Muscle layer of duodenum (tissue), 2 donors: ENCODE results near the gene RTBDN.
"Not testable (repeated sequence)": the region's sequence is repeated elsewhere in the genome, so short reads cannot be mapped to it uniquely, and the experiment has no call there.

Experiments used
- H3K27ac ChIP-seq: one replicate; pipeline ENCODE4 v1.7.0; 2013; ENCODE audit warnings: mild to moderate bottlenecking, low read length
- H3K27me3 ChIP-seq: one replicate; pipeline ENCODE4 v1.7.0; 2013; ENCODE audit warnings: low read depth, mild to moderate bottlenecking, control low read depth, low read length
- H3K36me3 ChIP-seq, 2 donors: one replicate each; pipeline ENCODE4 v1.7.0; 2013; ENCODE audit warnings: low read length in 2 of 2, control low read depth in 1 of 2, mild to moderate bottlenecking in 1 of 2; ENCODE audit not compliant: insufficient read depth in 2 of 2, control insufficient read depth in 1 of 2
- H3K4me1 ChIP-seq, 2 donors: one replicate each; pipeline ENCODE4 v1.7.0; 2013; ENCODE audit warnings: low read length in 2 of 2, mild to moderate bottlenecking in 2 of 2, control low read depth in 1 of 2, moderate library complexity in 1 of 2; ENCODE audit not compliant: insufficient read depth in 2 of 2, control insufficient read depth in 1 of 2
- H3K4me3 ChIP-seq, 2 donors: one replicate each; pipeline ENCODE4 v1.7.0; 2013; ENCODE audit warnings: low read length in 2 of 2, low read depth in 1 of 2, mild to moderate bottlenecking in 1 of 2
- H3K9me3 ChIP-seq, 2 donors: one replicate each; pipeline ENCODE4 v1.7.0; 2013; ENCODE audit warnings: low read length in 2 of 2, control low read depth in 1 of 2, mild to moderate bottlenecking in 1 of 2; ENCODE audit not compliant: control insufficient read depth in 1 of 2
- donor health status: healthy.

RTBDN gene

GRCh38 chr19:12846613-12847012 lies 12.2 kb upstream of the RTBDN start:
- H3K36me3 ChIP-seq, H3K27ac ChIP-seq, H3K4me1 ChIP-seq, H3K4me3 ChIP-seq, H3K9me3 ChIP-seq: not testable (repeated sequence)
- H3K27me3 ChIP-seq, result peaks cover 15% of the 10 kb centered on the region

GRCh38 chr19:12843999-12844732 lies 9.8 kb upstream of the RTBDN start:
- Histone ChIP-seq H3K9me3 (no peaks in the 10 kb centered on the region), H3K4me3 (no peak overlapping the region), H3K27me3 (peaks cover 38% of the 10 kb centered on the region), H3K36me3 (no peaks in the 10 kb centered on the region), H3K4me1 (peaks cover 0 to 9% of the 10 kb centered on the region in 2 donors), H3K27ac (no peak overlapping the region)

GRCh38 chr19:12843328-12843727 lies 8.9 kb upstream of the RTBDN start:
- Histone ChIP-seq H3K27me3 (peaks cover 43% of the 10 kb centered on the region), H3K9me3 (no peaks in the 10 kb centered on the region), H3K4me3 (no peak overlapping the region), H3K27ac (no peak overlapping the region), H3K36me3 (no peaks in the 10 kb centered on the region), H3K4me1 (peaks cover 0 to 17% of the 10 kb centered on the region in 2 donors)

- Histone ChIP-seq H3K36me3 (no peaks in the 10 kb centered on the region), H3K9me3 (no peaks in the 10 kb centered on the region), H3K4me3 (no peak overlapping the region), H3K27ac (no peak overlapping the region), H3K4me1 (peaks cover 0 to 22% of the 10 kb centered on the region in 2 donors), H3K27me3 (peaks cover 49% of the 10 kb centered on the region)
Observed at GRCh38 chr19:12842511-12842910, 8.1 kb upstream of the RTBDN start.

GRCh38 chr19:12841094-12841493 lies 6.7 kb upstream of the RTBDN start:
- H3K36me3 ChIP-seq, result no peaks in the 10 kb centered on the region
- H3K4me3 ChIP-seq, result peak overlapping the region in 1 of 2 donors; percentile 51
- H3K4me1 ChIP-seq, result peaks cover 0 to 22% of the 10 kb centered on the region in 2 donors
- peaks cover 59% of the 10 kb centered on the region for H3K27me3 ChIP-seq
- H3K9me3 ChIP-seq, result no peaks in the 10 kb centered on the region
- no peak overlapping the region for H3K27ac ChIP-seq

- Histone ChIP-seq H3K27me3 (peaks cover 66% of the 10 kb centered on the region), H3K4me1 (peaks cover 0 to 22% of the 10 kb centered on the region in 2 donors), H3K9me3 (no peaks in the 10 kb centered on the region), H3K36me3 (no peaks in the 10 kb centered on the region), H3K4me3 (peak overlapping the region in 1 of 2 donors; percentile 51), H3K27ac (no peak overlapping the region)
Observed at GRCh38 chr19:12840091-12841079, 6.0 kb upstream of the RTBDN start.

- no peak overlapping the region for H3K27ac ChIP-seq
- H3K9me3 ChIP-seq, result no peaks in the 10 kb centered on the region
- no peaks in the 10 kb centered on the region for H3K36me3 ChIP-seq
- H3K27me3 ChIP-seq, result peaks cover 75% of the 10 kb centered on the region
- H3K4me1 ChIP-seq, result peaks cover 0 to 26% of the 10 kb centered on the region in 2 donors
- H3K4me3 ChIP-seq, result peak overlapping the region in 1 of 2 donors; percentile 38
Observed at GRCh38 chr19:12838886-12839756, 4.7 kb upstream of the RTBDN start.

GRCh38 chr19:12838182-12838885 lies 4.0 kb upstream of the RTBDN start, which contains the start of gene MAST1:
Gene MAST1, plus strand, starts transcription at chr19:12838515. Its CDS starts 58 bp downstream, at chr19:12838573.
- Histone ChIP-seq H3K27ac (no peak within 1 kb of the TSS), H3K4me1 (peaks cover 0 to 31% of the 10 kb centered on the region in 2 donors), H3K9me3 (no peaks in the 10 kb centered on the region), H3K4me3 (peak within 1 kb of the TSS in 1 of 2 donors; percentile 38), H3K36me3 (no peaks in the 10 kb centered on the region), H3K27me3 (peaks cover 73% of the 10 kb centered on the region)

- Histone ChIP-seq H3K36me3 (no peaks in the 10 kb centered on the region), H3K27ac (no peak overlapping the region), H3K4me3 (no peak overlapping the region), H3K4me1 (peaks cover 0 to 42% of the 10 kb centered on the region in 2 donors), H3K27me3 (peaks cover 83% of the 10 kb centered on the region), H3K9me3 (no peaks in the 10 kb centered on the region)
Observed at GRCh38 chr19:12837225-12837624, 2.8 kb upstream of the RTBDN start.

GRCh38 chr19:12836529-12836863 lies 2.1 kb upstream of the RTBDN start:
- Histone ChIP-seq H3K4me3 (no peak overlapping the region), H3K27ac (no peak overlapping the region), H3K9me3 (no peaks in the 10 kb centered on the region), H3K4me1 (peaks cover 0 to 44% of the 10 kb centered on the region in 2 donors), H3K27me3 (peaks cover 83% of the 10 kb centered on the region), H3K36me3 (no peaks in the 10 kb centered on the region)
